ENCODE data around the gene TBC1D22A. TPM values are rescaled to one million over a fixed set of nuclear protein-coding genes. Genes with fewer than 3 reads are reported as not detected.
A peak's percentile ranks its signal among the peaks of the same experiment; 100 is the strongest.

Gene TBC1D22A
- total RNA-seq, 1 donor from 2014 or later, result 10.6 TPM

DNA sequence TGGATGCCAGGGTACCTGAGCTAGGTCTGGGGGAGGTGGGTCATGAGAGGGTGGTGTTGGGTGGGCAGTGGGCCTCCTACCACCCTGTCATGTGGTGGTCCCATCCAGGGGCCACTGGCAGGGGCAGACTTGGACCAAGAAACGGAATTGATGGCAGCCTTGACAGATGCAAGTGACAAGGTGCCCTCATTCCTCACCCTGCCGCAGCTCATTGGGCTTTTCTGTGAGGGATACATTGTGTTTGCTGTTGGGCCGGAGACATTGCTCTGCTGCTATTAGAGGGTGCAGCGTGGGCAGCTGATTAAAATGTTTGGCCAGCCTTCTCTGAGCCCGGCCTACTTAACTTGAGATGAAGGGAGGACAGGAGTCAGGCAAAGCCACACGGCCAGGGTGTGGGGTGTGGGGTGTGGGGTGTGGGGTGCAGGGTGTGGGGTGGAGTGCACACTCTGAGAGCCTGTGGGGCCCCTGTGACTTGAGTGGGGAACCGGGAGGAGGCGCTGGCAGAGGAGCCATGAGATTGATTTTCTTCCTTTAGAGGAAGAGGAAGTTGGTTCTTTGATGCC lies 351.5 kb downstream of the TBC1D22A start:
- H3K4me1 Mint-ChIP-seq, result peaks cover 9% of the 10 kb centered on the region
- Histone ChIP-seq H3K9ac (no peak overlapping the region), H3K79me2 (ENCODE audit: low read depth) (no peaks in the 10 kb centered on the region), H3K4me1 (no peaks in the 10 kb centered on the region), H3K27me3 (no peaks in the 10 kb centered on the region), H3K4me3 (no peak overlapping the region), H3K36me3 (no peaks in the 10 kb centered on the region), H3K27ac (no peak overlapping the region), H2AFZ (replicated peaks) (no peak overlapping the region), H4K20me1 (ENCODE audit: low read depth) (no peaks in the 10 kb centered on the region), H3K9me3 (ENCODE audit: low read depth) (no peaks in the 10 kb centered on the region), H3K4me2 (no peak overlapping the region), H3F3A (ENCODE audit: low read depth) (no peaks in the 10 kb centered on the region)
- peaks cover 6% of the 10 kb centered on the region for H3K36me3 Mint-ChIP-seq
- TF ChIP-seq EZH2 (IDR thresholded peaks at IDR 0.05), result no peak
- TF ChIP-seq, protein P1, sequence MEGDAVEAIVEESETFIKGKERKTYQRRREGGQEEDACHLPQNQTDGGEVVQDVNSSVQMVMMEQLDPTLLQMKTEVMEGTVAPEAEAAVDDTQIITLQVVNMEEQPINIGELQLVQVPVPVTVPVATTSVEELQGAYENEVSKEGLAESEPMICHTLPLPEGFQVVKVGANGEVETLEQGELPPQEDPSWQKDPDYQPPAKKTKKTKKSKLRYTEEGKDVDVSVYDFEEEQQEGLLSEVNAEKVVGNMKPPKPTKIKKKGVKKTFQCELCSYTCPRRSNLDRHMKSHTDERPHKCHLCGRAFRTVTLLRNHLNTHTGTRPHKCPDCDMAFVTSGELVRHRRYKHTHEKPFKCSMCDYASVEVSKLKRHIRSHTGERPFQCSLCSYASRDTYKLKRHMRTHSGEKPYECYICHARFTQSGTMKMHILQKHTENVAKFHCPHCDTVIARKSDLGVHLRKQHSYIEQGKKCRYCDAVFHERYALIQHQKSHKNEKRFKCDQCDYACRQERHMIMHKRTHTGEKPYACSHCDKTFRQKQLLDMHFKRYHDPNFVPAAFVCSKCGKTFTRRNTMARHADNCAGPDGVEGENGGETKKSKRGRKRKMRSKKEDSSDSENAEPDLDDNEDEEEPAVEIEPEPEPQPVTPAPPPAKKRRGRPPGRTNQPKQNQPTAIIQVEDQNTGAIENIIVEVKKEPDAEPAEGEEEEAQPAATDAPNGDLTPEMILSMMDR (IDR thresholded peaks at IDR 0.05), result no peak
- no peak for TF ChIP-seq EZH2phosphoT487 (IDR thresholded peaks at IDR 0.05)
- peak overlapping the region; percentile 50 for H3K27ac Mint-ChIP-seq
- peaks cover 2% of the 10 kb centered on the region for H3K27me3 Mint-ChIP-seq (ENCODE audit: insufficient read depth, low read depth)
- H3K9me3 Mint-ChIP-seq, result peaks cover 1% of the 10 kb centered on the region
- DNase-seq (ENCODE audit: low spot score), result no peak
- no peak overlapping the region for H3K4me3 Mint-ChIP-seq

DNA sequence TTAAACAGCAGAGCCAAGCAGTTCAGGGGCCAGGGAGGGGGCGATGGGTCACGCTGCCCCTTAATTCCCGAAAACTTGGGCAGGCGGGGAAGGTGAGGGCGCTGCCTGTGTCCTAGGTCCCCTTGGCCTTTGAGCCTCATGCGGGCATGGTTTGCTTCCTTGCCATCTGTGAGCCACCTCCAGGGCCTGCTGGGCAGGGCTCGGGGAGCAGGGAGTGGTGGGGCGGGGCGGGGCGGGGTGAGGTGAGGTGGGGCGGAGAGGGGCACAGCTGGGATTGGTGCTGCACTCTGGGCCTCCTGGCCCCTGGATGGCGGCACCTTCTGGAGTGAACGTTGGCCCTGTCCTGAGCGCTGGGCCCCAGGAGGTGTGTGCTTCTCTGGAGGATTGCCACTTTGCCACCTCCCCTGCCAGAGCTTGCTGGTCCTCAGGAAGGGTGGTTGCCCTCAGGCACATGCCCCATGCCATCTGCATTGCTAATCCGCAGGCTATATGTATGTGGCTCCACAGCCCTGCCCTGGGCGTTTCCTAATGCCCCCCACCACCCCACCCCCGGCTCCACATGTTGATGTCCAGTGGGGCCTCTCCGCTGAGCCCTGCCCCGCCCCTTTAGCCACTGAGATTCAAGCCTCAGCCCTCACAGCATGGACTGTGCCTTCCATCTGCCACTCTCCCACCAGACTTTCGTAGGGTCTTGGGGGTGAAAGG lies 352.5 kb downstream of the TBC1D22A start:
- Histone ChIP-seq H3K27ac (no peak overlapping the region), H3F3A (ENCODE audit: low read depth) (no peaks in the 10 kb centered on the region), H3K27me3 (no peaks in the 10 kb centered on the region), H4K20me1 (ENCODE audit: low read depth) (no peaks in the 10 kb centered on the region), H3K79me2 (ENCODE audit: low read depth) (no peaks in the 10 kb centered on the region), H3K4me3 (no peak overlapping the region), H3K4me2 (no peak overlapping the region), H2AFZ (replicated peaks) (no peak overlapping the region), H3K9me3 (ENCODE audit: low read depth) (no peaks in the 10 kb centered on the region), H3K9ac (no peak overlapping the region), H3K36me3 (no peaks in the 10 kb centered on the region), H3K4me1 (no peaks in the 10 kb centered on the region)
- no peak overlapping the region for H3K4me3 Mint-ChIP-seq
- H3K36me3 Mint-ChIP-seq, result peaks cover 2% of the 10 kb centered on the region
- H3K9me3 Mint-ChIP-seq, result no peaks in the 10 kb centered on the region
- H3K27me3 Mint-ChIP-seq (ENCODE audit: insufficient read depth, low read depth), result peaks cover 2% of the 10 kb centered on the region
- peaks cover 9% of the 10 kb centered on the region for H3K4me1 Mint-ChIP-seq
- DNase-seq (ENCODE audit: low spot score), result no peak
- H3K27ac Mint-ChIP-seq, result no peak overlapping the region
- TF ChIP-seq, protein P1 (IDR thresholded peaks at IDR 0.05), result no peak
- TF ChIP-seq EZH2 (IDR thresholded peaks at IDR 0.05) (no peak), EZH2phosphoT487 (IDR thresholded peaks at IDR 0.05) (no peak)

DNA sequence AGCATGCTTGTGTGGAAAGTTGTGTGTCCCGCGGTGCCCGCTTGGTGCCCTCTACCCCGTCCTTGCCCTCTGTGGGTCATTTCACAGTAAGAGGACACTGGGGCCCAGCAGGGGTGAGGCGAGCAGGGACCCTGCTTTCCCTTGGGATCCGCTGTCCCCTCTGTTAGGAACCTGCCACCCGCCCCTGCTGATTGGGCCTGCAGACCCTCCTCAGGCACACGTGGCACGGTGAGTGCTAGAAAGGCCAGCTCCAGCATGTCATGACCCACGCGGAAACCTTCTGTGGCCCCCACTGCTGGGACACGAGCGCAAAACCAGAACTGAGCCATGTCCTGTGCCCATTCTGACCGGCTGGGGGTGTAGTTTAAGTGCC lies 353.1 kb downstream of the TBC1D22A start:
- no peaks in the 10 kb centered on the region for H3K9me3 Mint-ChIP-seq
- H3K4me3 ChIP-seq, result no peak overlapping the region
- H3K36me3 Mint-ChIP-seq, result peaks cover under 1% of the 10 kb centered on the region
- no peak overlapping the region for H2AFZ ChIP-seq (replicated peaks)
- peaks cover 9% of the 10 kb centered on the region for H3K4me1 Mint-ChIP-seq
- no peaks in the 10 kb centered on the region for H3K79me2 ChIP-seq (ENCODE audit: low read depth)
- no peak overlapping the region for H3K27ac ChIP-seq
- H3K27ac Mint-ChIP-seq, result no peak overlapping the region
- H3K4me3 Mint-ChIP-seq, result no peak overlapping the region
- H3K27me3 ChIP-seq, result no peaks in the 10 kb centered on the region
- no peak overlapping the region for H3K9ac ChIP-seq
- H3K36me3 ChIP-seq, result no peaks in the 10 kb centered on the region
- H3K9me3 ChIP-seq (ENCODE audit: low read depth), result no peaks in the 10 kb centered on the region
- no peak overlapping the region for H3K4me2 ChIP-seq
- TF ChIP-seq, protein P1 (IDR thresholded peaks at IDR 0.05), result no peak
- TF ChIP-seq EZH2 (IDR thresholded peaks at IDR 0.05) (no peak), EZH2phosphoT487 (IDR thresholded peaks at IDR 0.05) (no peak)
- DNase-seq (ENCODE audit: low spot score), result no peak
- H3F3A ChIP-seq (ENCODE audit: low read depth), result no peaks in the 10 kb centered on the region
- no peaks in the 10 kb centered on the region for H4K20me1 ChIP-seq (ENCODE audit: low read depth)
- no peaks in the 10 kb centered on the region for H3K4me1 ChIP-seq
- peaks cover 2% of the 10 kb centered on the region for H3K27me3 Mint-ChIP-seq (ENCODE audit: insufficient read depth, low read depth)

Data from neural progenitor cell (in vitro differentiated cells).